IMR-90 (cell line): ENCODE measurements around the gene PSMD9. TPM values are rescaled to one million over a fixed set of nuclear protein-coding genes. Genes with fewer than 3 reads are reported as not detected.

Source experiments
- ATAC-seq: fragments of 200-7000 bp; cut with Tn5 transposase; 2 replicates; pipeline ENCODE4 v1.9.1; 2020; ENCODE audit warnings: low read depth, mild to moderate bottlenecking, moderate library complexity
- BruUV-seq: library from RNA; stranded (reverse); fragments of 400-500 nt; replicated peaks from 2 replicates; lab custom pipeline; 2021; lab: Mats Ljungman, UMichigan
- CTCF ChIA-PET: fragments of 300-600 bp; formaldehyde crosslinking; extraction: SDS; loops from one replicate; lab custom pipeline; 2021; ENCODE audit warnings: antibody characterized with exemption; lab: Yijun Ruan, JAX
- POLR2A ChIA-PET: fragments of 300-600 bp; sonication (Branson Sonifier 250); formaldehyde crosslinking; loops from one replicate; lab custom pipeline; 2022; ENCODE audit warnings: antibody characterized with exemption; ENCODE audit not compliant: unreplicated experiment; lab: Charles Lee
- DNase-seq: peaks from one replicate; pipeline ENCODE4 v3.0.0; 2013
- H2AFZ ChIP-seq: replicated peaks from 2 replicates; pipeline ENCODE3; 2013; ENCODE audit warnings: low read length, mild to moderate bottlenecking; ENCODE audit not compliant: poor library complexity
- H2AK5ac ChIP-seq: 2 replicates; pipeline ENCODE4 v1.6.1; 2013; ENCODE audit warnings: low read depth, low read length, inconsistent platforms
- H2AK9ac ChIP-seq: replicated peaks from 2 replicates; pipeline ENCODE3; 2013; ENCODE audit warnings: mild to moderate bottlenecking, low read depth, low read length, moderate library complexity; ENCODE audit not compliant: poor library complexity
- H2BK120ac ChIP-seq: 2 replicates; pipeline ENCODE4 v1.6.1; 2013; ENCODE audit warnings: low read depth, low read length, inconsistent platforms
- H2BK15ac ChIP-seq: 3 replicates; pipeline ENCODE4 v1.6.1; 2013; ENCODE audit warnings: low read depth, low read length, inconsistent platforms
- H2BK20ac ChIP-seq: 2 replicates; pipeline ENCODE4 v1.6.1; 2013; ENCODE audit warnings: low read depth, mild to moderate bottlenecking, inconsistent platforms, low read length, moderate library complexity
- H2BK5ac ChIP-seq: 2 replicates; pipeline ENCODE4 v1.6.1; 2013; ENCODE audit warnings: mild to moderate bottlenecking, low read depth, low read length, inconsistent platforms; ENCODE audit not compliant: poor library complexity, severe bottlenecking
- H3K14ac ChIP-seq: replicated peaks from 2 replicates; pipeline ENCODE4 v1.6.1; 2013; ENCODE audit warnings: low read depth, low read length, inconsistent platforms
- H3K18ac ChIP-seq: 2 replicates; pipeline ENCODE4 v1.6.1; 2013; ENCODE audit warnings: low read depth, low read length, control low read depth
- H3K23ac ChIP-seq: 2 replicates; pipeline ENCODE4 v1.6.1; 2013; ENCODE audit warnings: low read depth, low read length, inconsistent platforms
- H3K27ac ChIP-seq: 2 replicates; pipeline ENCODE4 v1.5.1; 2013; ENCODE audit warnings: mild to moderate bottlenecking, control low read depth, low read length; ENCODE audit not compliant: insufficient read depth
- H3K27me3 ChIP-seq: 2 replicates; pipeline ENCODE4 v1.6.1; 2013; ENCODE audit warnings: low read length; ENCODE audit not compliant: control insufficient read depth, insufficient read depth
- H3K36me3 ChIP-seq: 2 replicates; pipeline ENCODE4 v1.6.1; 2013; ENCODE audit warnings: low read length, mixed read lengths; ENCODE audit not compliant: control insufficient read depth, insufficient read depth
- H3K4ac ChIP-seq: 2 replicates; pipeline ENCODE4 v1.6.1; 2013; ENCODE audit warnings: low read depth, low read length, inconsistent platforms
- H3K4me1 ChIP-seq: 2 replicates; pipeline ENCODE4 v1.6.1; 2013; ENCODE audit warnings: low read length, mixed read lengths; ENCODE audit not compliant: control insufficient read depth, insufficient read depth
- H3K4me2 ChIP-seq: 2 replicates; pipeline ENCODE4 v1.6.1; 2013; ENCODE audit warnings: low read depth, mild to moderate bottlenecking, control low read depth, low read length, moderate library complexity
- H3K4me3 ChIP-seq: 2 replicates; pipeline ENCODE4 v1.5.1; 2013; ENCODE audit warnings: low read depth, mild to moderate bottlenecking, control low read depth, low read length, moderate library complexity; ENCODE audit not compliant: insufficient read depth
- H3K56ac ChIP-seq: 2 replicates; pipeline ENCODE4 v1.6.1; 2013; ENCODE audit warnings: low read length, inconsistent platforms; ENCODE audit not compliant: insufficient read depth; ENCODE audit errors: extremely low read depth
- H3K79me1 ChIP-seq, 2 experiments: 2 replicates each; pipeline ENCODE4 v1.6.1; 2013; ENCODE audit warnings: low read length in 2 of 2, inconsistent platforms in 1 of 2, low read depth in 1 of 2
- H3K9ac ChIP-seq: 2 replicates; pipeline ENCODE4 v1.6.1; 2013; ENCODE audit warnings: low read depth, low read length, control low read depth
- H3K9me1 ChIP-seq: 2 replicates; pipeline ENCODE4 v1.6.1; 2013; ENCODE audit warnings: low read length, inconsistent platforms; ENCODE audit not compliant: insufficient read depth
- H3K9me3 ChIP-seq: 2 replicates; pipeline ENCODE4 v1.6.1; 2013; ENCODE audit warnings: low read length; ENCODE audit not compliant: control insufficient read depth, insufficient read depth
- H4K20me1 ChIP-seq: 2 replicates; pipeline ENCODE4 v1.6.1; 2013; ENCODE audit warnings: low read length, inconsistent platforms; ENCODE audit not compliant: insufficient read depth
- H4K5ac ChIP-seq: 2 replicates; pipeline ENCODE4 v1.6.1; 2013; ENCODE audit warnings: mild to moderate bottlenecking, low read depth, low read length, control low read depth
- H4K8ac ChIP-seq, 2 experiments: 2 replicates each; pipeline ENCODE4 v1.6.1; 2013; ENCODE audit warnings: low read depth in 2 of 2, low read length in 2 of 2, control low read depth in 1 of 2, inconsistent platforms in 1 of 2
- H4K91ac ChIP-seq: 2 replicates; pipeline ENCODE4 v1.6.1; 2013; ENCODE audit warnings: low read depth, low read length, inconsistent platforms; ENCODE audit not compliant: insufficient read depth
- CEBPB ChIP-seq: IDR thresholded peaks from 2 replicates; pipeline ENCODE4 v1.6.1; 2012; ENCODE audit warnings: low read depth, low read length, improper control_type of control experiment
- CHD1 ChIP-seq: IDR thresholded peaks from 2 replicates; pipeline ENCODE4 v1.6.1; 2012; ENCODE audit warnings: low read depth, low read length, improper control_type of control experiment
- CTCF ChIP-seq: conservative IDR thresholded peaks from 2 replicates; pipeline ENCODE4 v1.5.1; 2012; ENCODE audit warnings: mild to moderate bottlenecking, low read depth, low read length, improper control_type of control experiment
- ELK1 ChIP-seq: fragments of 150-350 bp; IDR thresholded peaks from 2 replicates; pipeline ENCODE4 v1.6.1; 2016; ENCODE audit warnings: low read depth, mild to moderate bottlenecking, low read length, moderate library complexity, borderline replicate concordance
- FOS ChIP-seq: fragments of 150-350 bp; IDR thresholded peaks from 2 replicates; pipeline ENCODE4 v1.6.1; 2016; ENCODE audit warnings: low read depth, low read length
- MAFK ChIP-seq: IDR thresholded peaks from 2 replicates; pipeline ENCODE4 v1.6.1; 2012; ENCODE audit warnings: low read depth, low read length, improper control_type of control experiment
- MXI1 ChIP-seq: IDR thresholded peaks from 2 replicates; pipeline ENCODE4 v1.6.1; 2012; ENCODE audit warnings: low read depth, mild to moderate bottlenecking, low read length, moderate library complexity, borderline replicate concordance
- NFE2L2 ChIP-seq: fragments of 150-350 bp; IDR thresholded peaks from 2 replicates; pipeline ENCODE4 v1.6.1; 2016; ENCODE audit warnings: low read depth, mild to moderate bottlenecking, low read length
- RCOR1 ChIP-seq: IDR thresholded peaks from 2 replicates; pipeline ENCODE4 v1.6.1; 2012; ENCODE audit warnings: mild to moderate bottlenecking, low read length, improper control_type of control experiment; ENCODE audit not compliant: insufficient replicate concordance
- RFX5 ChIP-seq: IDR thresholded peaks from 2 replicates; pipeline ENCODE4 v1.8.0; 2012; ENCODE audit warnings: low read depth, mild to moderate bottlenecking, low read length, moderate library complexity
- SMC3 ChIP-seq: fragments of 150-350 bp; IDR thresholded peaks from 2 replicates; pipeline ENCODE4 v1.6.1; 2016; ENCODE audit warnings: low read depth, mild to moderate bottlenecking, antibody characterized with exemption, low read length, moderate library complexity
- USF2 ChIP-seq: fragments of 150-350 bp; IDR thresholded peaks from 2 replicates; pipeline ENCODE4 v1.6.1; 2017; ENCODE audit warnings: mild to moderate bottlenecking, antibody characterized with exemption, low read length, low read depth
- WGBS, 2 experiments: methylation state at CpG; one replicate each; pipeline versions ENCODE4 v1.1.5 to v1.1.7; 2013; ENCODE audit warnings: missing lambda C conversion rate in 2 of 2; ENCODE audit not compliant: insufficient read length in 1 of 2; ENCODE audit errors: extremely low coverage in 2 of 2; 5-methylcytosine and 5-hydroxymethylcytosine counted together
- dilution Hi-C: fragments of 300-500 bp; cut with HindIII; formaldehyde crosslinking; loops from one replicate; pipeline ENCODE4 v1.14.3; 2018; ENCODE audit warnings: low sequenced_read_pairs; ENCODE audit not compliant: unreplicated experiment
- in situ Hi-C: fragments of 300-500 bp; cut with MboI; formaldehyde crosslinking; loops from 3 replicates; pipeline ENCODE4 v1.14.3; 2019; ENCODE audit warnings: low sequenced_read_pairs, inconsistent platforms, mixed read lengths
- intact Hi-C: fragments of 100-400 bp; cut with micrococcal nuclease; formaldehyde crosslinking; loops from 2 replicates; pipeline ENCODE4 v1.10.0; 2022
- polyA plus RNA-seq, 3 experiments: library from polyadenylated mRNA; depleted of rRNA; stranded (reverse); fragments of >200 nt; gene quantifications; 2 replicates each; pipeline ENCODE4 v1.2.3, GENCODE V29; 2012; ENCODE audit warnings: low replicate concordance in 1 of 3
- total RNA-seq: library from RNA; depleted of rRNA; stranded (reverse); fragments of >200 nt; gene quantifications from 2 replicates; pipeline ENCODE4 v1.2.3, GENCODE V29; 2012

PSMD9 gene
- total and polyA plus RNA-seq, 2 of the 4 experiments (the other 2 are of a cell fraction), result 135 to 142 TPM

GRCh38 chr12:121937654-121938053 lies 49.1 kb downstream of the PSMD9 start:
- Histone ChIP-seq H3K9me3 (peaks cover 4% of the 10 kb centered on the region; the same call in 1 of the 2 replicates), H3K27ac (no peak overlapping the region), H2AFZ (no peak overlapping the region), H3K36me3 (peaks cover 12% of the 10 kb centered on the region), H3K9ac (no peak overlapping the region), H2BK20ac (no peak overlapping the region), H3K79me1 (no peaks in the 10 kb centered on the region; a peak in 1 of 4 replicates), H3K4me1 (peaks cover 2% of the 10 kb centered on the region; the same call in 1 of the 2 replicates), H3K23ac (no peak overlapping the region), H2BK5ac (no peak overlapping the region), H3K4ac (no peak overlapping the region), H3K9me1 (peaks cover 13% of the 10 kb centered on the region), H2BK120ac (no peak overlapping the region), H2AK9ac (no peak overlapping the region), H3K27me3 (no peaks in the 10 kb centered on the region), H4K5ac (no peak overlapping the region), H3K4me2 (no peak overlapping the region), H4K91ac (no peak overlapping the region), H3K14ac (no peak overlapping the region), H3K4me3 (no peak overlapping the region), H4K8ac (no peak overlapping the region), H2AK5ac (no peak overlapping the region), H4K20me1 (no peaks in the 10 kb centered on the region), H3K56ac (no peak overlapping the region), H3K18ac (no peak overlapping the region), H2BK15ac (no peak overlapping the region)
- DNase-seq (no peak), ATAC-seq (no peak)
- in situ Hi-C loops, result no loop called here
- ChIA-PET CTCF (no interaction called here), POLR2A (no interaction called here)
- dilution Hi-C loops, result no loop called here
- no peak for TF ChIP-seq MAFK
- no peak for TF ChIP-seq CHD1
- TF ChIP-seq MXI1, result no peak
- no peak for TF ChIP-seq FOS
- TF ChIP-seq RCOR1, result no peak
- no peak for TF ChIP-seq USF2
- TF ChIP-seq ELK1, result no peak
- no peak for TF ChIP-seq RFX5
- no peak for TF ChIP-seq CEBPB
- no peak for TF ChIP-seq SMC3
- TF ChIP-seq CTCF, result no peak
- TF ChIP-seq NFE2L2, result no peak
- BruUV-seq, result no TSS peak
- WGBS, 2 experiments, result no CpG with 5 or more reads among the region's 7 CpGs
- intact Hi-C loops, result no loop called here
